AG04450 (cell line): ENCODE data around the gene CASK. TPM values are rescaled to one million over a fixed set of nuclear protein-coding genes. Genes with fewer than 3 reads are reported as not detected.

ENCODE experiments used
- CTCF ChIA-PET: fragments of 300-600, 350-600 bp; formaldehyde crosslinking; extraction: SDS; loops from one replicate; lab custom pipeline; 2022; ENCODE audit warnings: antibody characterized with exemption, inconsistent platforms; lab: Charles Lee
- POLR2A ChIA-PET: fragments of 350-600 bp; formaldehyde crosslinking; extraction: SDS; loops from one replicate; lab custom pipeline; 2021; ENCODE audit warnings: antibody characterized with exemption, inconsistent platforms; lab: Yijun Ruan, JAX
- DNase-seq: peaks from one replicate; pipeline ENCODE4 v3.0.0-alpha.2; 2011; ENCODE audit warnings: low read depth, low spot score
- H3K27ac ChIP-seq: one replicate; pipeline ENCODE4 v1.5.1; 2012; ENCODE audit warnings: low read depth, low read length, control low read depth
- H3K27me3 ChIP-seq: one replicate; pipeline ENCODE4 v1.6.0; 2012; ENCODE audit warnings: low read length; ENCODE audit not compliant: control insufficient read depth, insufficient read depth
- H3K4me3 ChIP-seq: 2 replicates; pipeline ENCODE4 v1.5.1; 2011; ENCODE audit warnings: mild to moderate bottlenecking, low read depth, low read length, control low read depth
- H3K9me3 ChIP-seq: 2 replicates; pipeline ENCODE4 v1.5.1; 2012; ENCODE audit warnings: low read length; ENCODE audit not compliant: control insufficient read depth, insufficient read depth
- CTCF ChIP-seq: IDR thresholded peaks from 2 replicates; pipeline ENCODE4 v1.5.1; 2011; ENCODE audit warnings: low read depth, low read length, control low read depth, inconsistent platforms
- polyA plus RNA-seq: library from polyadenylated mRNA; depleted of rRNA; stranded (reverse); fragments of >200 nt; gene quantifications from 2 replicates; pipeline ENCODE4 v1.2.3, GENCODE V29; 2011

CASK gene
- polyA plus RNA-seq, 1 experiment, result 30.0 TPM

GRCh38 chrX:41692162-41692749 lies 231.1 kb downstream of the CASK start:
- ChIA-PET CTCF (no interaction called here), POLR2A (interaction anchor here (0.6 kb wide), 1 partner anchor 863 kb away, joined by 4 read pairs; no protein-coding TSS in a partner anchor)
- DNase-seq, result no peak
- Histone ChIP-seq H3K9me3 (no peaks in the 10 kb centered on the region), H3K27ac (no peak overlapping the region), H3K4me3 (no peak overlapping the region), H3K27me3 (no peaks in the 10 kb centered on the region)
- no peak for TF ChIP-seq CTCF

- no peaks in the 10 kb centered on the region for H3K9me3 ChIP-seq
- no peak for DNase-seq
- H3K4me3 ChIP-seq, result no peak overlapping the region
- CTCF ChIA-PET, result no interaction called here
- no peak for TF ChIP-seq CTCF
- H3K27me3 ChIP-seq, result no peaks in the 10 kb centered on the region
- H3K27ac ChIP-seq, result no peak overlapping the region
- POLR2A ChIA-PET, result no interaction called here
These were observed 233.6 kb downstream of the CASK start for GRCh38 chrX:41689711-41690110.

GRCh38 chrX:41688835-41689234 lies 234.5 kb downstream of the CASK start, which contains the start of gene GPR34:
Gene GPR34 (plus strand): TSS chrX:41688973. CDS start chrX:41695634, 6,661 bp downstream.
- ChIA-PET POLR2A (no interaction called here), CTCF (interaction anchor here (0.6 to 0.7 kb wide), 2 partner anchors 38 to 137 kb away, joined by 4 read pairs; no protein-coding TSS in a partner anchor)
- Histone ChIP-seq H3K9me3 (no peaks in the 10 kb centered on the region), H3K4me3 (no peak within 1 kb of the TSS), H3K27ac (no peak within 1 kb of the TSS), H3K27me3 (no peaks in the 10 kb centered on the region)
- no peak for DNase-seq
- no peak for TF ChIP-seq CTCF

- no peak for DNase-seq
- no peaks in the 10 kb centered on the region for H3K9me3 ChIP-seq
- no peak overlapping the region for H3K27ac ChIP-seq
- ChIA-PET POLR2A (no interaction called here), CTCF (interaction anchor here (0.6 to 0.7 kb wide), 3 partner anchors 26 to 136 kb away, joined by 4 read pairs; no protein-coding TSS in a partner anchor)
- H3K27me3 ChIP-seq, result no peaks in the 10 kb centered on the region
- H3K4me3 ChIP-seq, result no peak overlapping the region
- no peak for TF ChIP-seq CTCF
These were observed 235.2 kb downstream of the CASK start for GRCh38 chrX:41688156-41688555.

GRCh38 chrX:41686788-41687187 lies 236.6 kb downstream of the CASK start:
- Histone ChIP-seq H3K27ac (no peak overlapping the region), H3K27me3 (no peaks in the 10 kb centered on the region), H3K4me3 (no peak overlapping the region), H3K9me3 (no peaks in the 10 kb centered on the region)
- TF ChIP-seq CTCF, result no peak
- ChIA-PET CTCF (no interaction called here), POLR2A (no interaction called here)
- DNase-seq, result no peak
